ENCODE data around the gene GSTM3.
"Not testable (repeated sequence)": the region's sequence is repeated elsewhere in the genome, so short reads cannot be mapped to it uniquely, and the experiment has no call there.

GRCh38 chr1:109748311-109748710 lies 7.5 kb upstream of the GSTM3 start:
- not testable (repeated sequence) for TF ChIP-seq SP1 (IDR thresholded peaks at IDR 0.05; ENCODE audit: low read depth, low read length); NFXL1 (IDR thresholded peaks at IDR 0.05; ENCODE audit: borderline replicate concordance); CREB1 (IDR thresholded peaks at IDR 0.05; ENCODE audit: low read depth); BCL11A (IDR thresholded peaks at IDR 0.05; ENCODE audit: low read depth, low read length); ZBED1 (IDR thresholded peaks at IDR 0.05; ENCODE audit: borderline replicate concordance); POLR2A (IDR thresholded peaks at IDR 0.05; ENCODE audit: low read depth, low read length); IRF3 (IDR thresholded peaks at IDR 0.05); JUND (IDR thresholded peaks at IDR 0.05; ENCODE audit: low read depth, low read length); IKZF2 (IDR thresholded peaks at IDR 0.05); SRF (IDR thresholded peaks at IDR 0.05; ENCODE audit: low read depth in 2 of 2, low read length in 2 of 2); EZH2 (IDR thresholded peaks at IDR 0.05; ENCODE audit: borderline replicate concordance, control insufficient read depth, low read depth, low read length); RAD21 (IDR thresholded peaks at IDR 0.05; ENCODE audit: insufficient read depth, low read depth, low read length)
- TF ChIP-seq, protein P1, sequence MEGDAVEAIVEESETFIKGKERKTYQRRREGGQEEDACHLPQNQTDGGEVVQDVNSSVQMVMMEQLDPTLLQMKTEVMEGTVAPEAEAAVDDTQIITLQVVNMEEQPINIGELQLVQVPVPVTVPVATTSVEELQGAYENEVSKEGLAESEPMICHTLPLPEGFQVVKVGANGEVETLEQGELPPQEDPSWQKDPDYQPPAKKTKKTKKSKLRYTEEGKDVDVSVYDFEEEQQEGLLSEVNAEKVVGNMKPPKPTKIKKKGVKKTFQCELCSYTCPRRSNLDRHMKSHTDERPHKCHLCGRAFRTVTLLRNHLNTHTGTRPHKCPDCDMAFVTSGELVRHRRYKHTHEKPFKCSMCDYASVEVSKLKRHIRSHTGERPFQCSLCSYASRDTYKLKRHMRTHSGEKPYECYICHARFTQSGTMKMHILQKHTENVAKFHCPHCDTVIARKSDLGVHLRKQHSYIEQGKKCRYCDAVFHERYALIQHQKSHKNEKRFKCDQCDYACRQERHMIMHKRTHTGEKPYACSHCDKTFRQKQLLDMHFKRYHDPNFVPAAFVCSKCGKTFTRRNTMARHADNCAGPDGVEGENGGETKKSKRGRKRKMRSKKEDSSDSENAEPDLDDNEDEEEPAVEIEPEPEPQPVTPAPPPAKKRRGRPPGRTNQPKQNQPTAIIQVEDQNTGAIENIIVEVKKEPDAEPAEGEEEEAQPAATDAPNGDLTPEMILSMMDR (IDR thresholded peaks at IDR 0.05 in 2 of 3, conservative IDR thresholded peaks at IDR 0.05 in 1 of 3; ENCODE audit: control insufficient read depth in 2 of 3, extremely low read depth in 1 of 3, insufficient read depth in 1 of 3, low read depth in 3 of 3, low read length in 3 of 3), result not testable (repeated sequence)

Measured in GM12878 (cell line).